Hepatocyte (in vitro differentiated cells): ENCODE measurements around the gene PDE8B.

Experiments used
- CTCF ChIP-seq: fragments of 200-600 bp; sonication (generic); IDR thresholded peaks from 2 replicates; pipeline ENCODE4 v1.5.1; 2016; ENCODE audit warnings: antibody characterized with exemption, mild to moderate bottlenecking; ENCODE audit not compliant: poor library complexity
- EZH2 ChIP-seq: fragments of 200-600 bp; sonication (generic); IDR thresholded peaks from 2 replicates; pipeline ENCODE4 v1.6.1; 2016; ENCODE audit warnings: antibody characterized with exemption, mild to moderate bottlenecking, borderline replicate concordance

GRCh38 chr5:77305956-77306355, 95.5 kb downstream of the PDE8B start:
- TF ChIP-seq CTCF, result no peak
- no peak for TF ChIP-seq EZH2
